ENCODE results near the gene CAP1.
A peak's percentile ranks its signal among the peaks of the same experiment; 100 is the strongest.

Gene CAP1

GRCh38 chr1:40096977-40097782 is 56.7 kb downstream of the CAP1 start, which contains the start of gene PPT1:
TSS of gene PPT1 (minus strand) at chr1:40097252. CDS start at chr1:40097238, 14 bp downstream.
- DNase-seq, result peak; percentile 79

GRCh38 chr1:40102038-40102437 is 61.5 kb downstream of the CAP1 start:
- DNase-seq, result no peak

DNA sequence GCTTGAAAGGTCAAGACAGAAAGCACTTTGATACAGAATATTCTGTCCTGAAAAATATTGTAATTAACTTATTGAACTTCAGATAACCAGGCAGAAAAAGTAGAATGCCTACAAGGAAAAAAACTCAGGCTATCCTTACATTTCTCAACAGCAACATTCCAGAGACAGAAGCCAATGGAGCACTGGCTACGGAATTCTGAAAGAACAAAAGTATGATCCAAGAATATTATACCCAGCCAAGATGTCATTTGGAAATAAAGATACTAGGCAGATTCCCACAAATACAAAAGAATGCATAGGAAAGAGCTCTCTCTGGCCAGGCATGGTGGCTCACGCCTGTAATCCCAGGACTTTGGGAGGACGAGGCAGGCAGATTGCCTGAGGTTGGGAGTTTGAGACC is 62.4 kb downstream of the CAP1 start:
- DNase-seq, result no peak

- DNase-seq, result no peak
Observed at GRCh38 chr1:40105028-40105427, 64.5 kb downstream of the CAP1 start.

DNA sequence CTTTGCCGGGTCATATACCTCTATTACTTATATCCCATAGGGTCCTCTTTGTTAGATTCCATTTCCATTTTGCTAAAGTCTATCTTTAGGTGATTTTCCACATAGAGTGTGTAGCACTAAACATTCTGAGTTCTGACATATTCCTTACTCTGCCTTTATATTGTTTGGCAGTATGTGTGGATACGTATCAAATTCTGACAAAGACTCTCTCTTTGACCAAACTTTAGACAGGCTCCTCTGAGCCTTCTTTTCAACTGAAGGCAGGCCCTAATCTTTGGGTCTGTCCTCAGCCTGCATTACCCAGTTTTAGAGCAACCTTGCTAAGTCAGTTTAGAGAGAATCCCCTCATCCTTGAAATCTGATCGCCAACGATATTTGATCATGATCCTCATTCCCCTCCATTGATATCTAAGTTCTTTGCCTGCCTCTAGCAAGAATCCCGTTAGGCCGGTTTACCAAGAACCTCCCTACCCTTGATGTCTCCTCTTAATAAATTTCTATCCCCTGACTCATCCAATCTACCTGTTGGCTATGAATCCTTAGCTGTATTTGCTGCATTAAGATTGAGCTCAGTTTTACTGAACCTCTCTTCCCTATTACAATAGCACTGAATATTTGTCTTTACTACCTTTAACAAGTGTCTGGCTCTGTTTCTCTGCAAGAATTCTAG is 66.9 kb downstream of the CAP1 start:
- DNase-seq, result no peak

GRCh38 chr1:40110389-40110788 is 69.9 kb downstream of the CAP1 start:
- no peak for DNase-seq

DNA sequence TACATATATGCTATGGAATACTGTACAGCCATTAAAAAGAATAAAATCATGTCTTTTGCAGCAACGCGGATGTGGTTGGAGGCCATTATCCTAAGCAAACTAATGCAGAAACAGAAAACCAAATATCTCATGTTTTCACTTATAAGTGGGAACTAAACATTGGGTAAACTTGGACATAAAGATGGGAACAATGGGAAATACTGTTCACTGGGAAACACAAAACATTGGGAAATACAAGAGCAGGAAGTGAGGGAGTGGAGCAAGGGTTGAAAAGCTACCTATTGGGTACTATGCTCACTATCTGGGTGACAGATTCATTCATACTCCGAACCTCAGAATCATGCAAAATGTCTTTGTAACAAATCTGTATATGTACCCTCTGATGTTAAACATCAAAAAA is 73.9 kb downstream of the CAP1 start:
- DNase-seq, result no peak

GRCh38 chr1:40120128-40120527 is 79.6 kb downstream of the CAP1 start:
- DNase-seq, result no peak

Measured in stimulated activated CD4-positive, alpha-beta T cell treated with anti-CD3 and anti-CD28 coated beads, Interleukin-4, amount 100 ng/mL, for 24 hours (primary cell).